GM21529 (cell line): ENCODE results near the gene OLAH.

ENCODE experiments used
- ATAC-seq: cut with Tn5 transposase; IDR thresholded peaks from one replicate; pipeline ENCODE4 v1.9.1; 2021; ENCODE audit not compliant: unreplicated experiment

The OLAH gene

GRCh38 chr10:15122477-15123030, 78.8 kb downstream of the OLAH start:
- ATAC-seq = peak; percentile 93
